ENCODE results near the gene LRRC15.

LRRC15 gene

GRCh38 chr3:194365978-194366490, 3.5 kb downstream of the LRRC15 start:
- no peak for DNase-seq (ENCODE audit: low read depth)
- no peak for TF ChIP-seq CTCF (IDR thresholded peaks at IDR 0.05; ENCODE audit: low read depth, low read length, missing control alignments)
- no peak overlapping the region for H3K4me3 ChIP-seq (ENCODE audit: low read depth, low read length)

- no peak overlapping the region for H3K4me3 ChIP-seq (ENCODE audit: low read depth, low read length)
- no peak for TF ChIP-seq CTCF (IDR thresholded peaks at IDR 0.05; ENCODE audit: low read depth, low read length, missing control alignments)
- DNase-seq (ENCODE audit: low read depth): no peak
Measured at GRCh38 chr3:194365526-194365925, 4.0 kb downstream of the LRRC15 start.

GRCh38 chr3:194364652-194365434, 4.7 kb downstream of the LRRC15 start:
- no peak for TF ChIP-seq CTCF (IDR thresholded peaks at IDR 0.05; ENCODE audit: low read depth, low read length, missing control alignments)
- no peak overlapping the region for H3K4me3 ChIP-seq (ENCODE audit: low read depth, low read length)
- no peak for DNase-seq (ENCODE audit: low read depth)

GRCh38 chr3:194364314-194364651, 5.3 kb downstream of the LRRC15 start:
- H3K4me3 ChIP-seq (ENCODE audit: low read depth, low read length): no peak overlapping the region
- DNase-seq (ENCODE audit: low read depth): no peak
- TF ChIP-seq CTCF (IDR thresholded peaks at IDR 0.05; ENCODE audit: low read depth, low read length, missing control alignments): no peak

GRCh38 chr3:194360568-194360967, 9.0 kb downstream of the LRRC15 start:
- no peak for DNase-seq (ENCODE audit: low read depth)
- no peak overlapping the region for H3K4me3 ChIP-seq (ENCODE audit: low read depth, low read length)
- no peak for TF ChIP-seq CTCF (IDR thresholded peaks at IDR 0.05; ENCODE audit: low read depth, low read length, missing control alignments)

GRCh38 chr3:194357681-194358080, 11.9 kb downstream of the LRRC15 start:
- no peak for DNase-seq (ENCODE audit: low read depth)
- TF ChIP-seq CTCF (IDR thresholded peaks at IDR 0.05; ENCODE audit: low read depth, low read length, missing control alignments): no peak
- H3K4me3 ChIP-seq (ENCODE audit: low read depth, low read length): no peak overlapping the region

GRCh38 chr3:194355379-194355778, 14.2 kb downstream of the LRRC15 start:
- H3K4me3 ChIP-seq (ENCODE audit: low read depth, low read length): no peak overlapping the region
- no peak for TF ChIP-seq CTCF (IDR thresholded peaks at IDR 0.05; ENCODE audit: low read depth, low read length, missing control alignments)
- DNase-seq (ENCODE audit: low read depth): no peak

All from GM12864 (cell line).